Sigmoid colon (tissue), 4 donors: ENCODE measurements around the gene PRKG1.

Experiments used
- CTCF ChIP-seq, 4 experiments: fragments of 450-650 bp in 3 of 4; fragments of 200-600 bp in 1 of 4; IDR thresholded peaks; one replicate each; pipeline ENCODE4 v1.5.1; 2016 to 2019; ENCODE audit warnings: antibody characterized with exemption in 4 of 4, mild to moderate bottlenecking in 3 of 4, moderate library complexity in 2 of 4
- POLR2A ChIP-seq, 2 donors: fragments of 450-650 bp; IDR thresholded peaks; one replicate each; pipeline ENCODE4 v1.6.1; 2016; ENCODE audit warnings: antibody characterized with exemption in 2 of 2, mild to moderate bottlenecking in 2 of 2, moderate library complexity in 2 of 2
- POLR2AphosphoS5 ChIP-seq, 4 donors: sonication (generic); formaldehyde crosslinking; IDR thresholded peaks; one replicate each; pipeline ENCODE4 v1.6.1; 2017; ENCODE audit warnings: antibody characterized with exemption in 4 of 4

- TF ChIP-seq CTCF (IDR thresholded peaks at IDR 0.05) (no peak), POLR2AphosphoS5 (IDR thresholded peaks at IDR 0.05) (no peak), POLR2A (IDR thresholded peaks at IDR 0.05) (no peak)
Measured at GRCh38 chr10:51758366-51758765, 684.1 kb downstream of the PRKG1 start.
